Measurements from ENCODE around the gene YPEL1. TPM values are rescaled to one million over a fixed set of nuclear protein-coding genes. Genes with fewer than 3 reads are reported as not detected.

Gene YPEL1
- total and polyA plus RNA-seq, 2 of the 8 experiments (the other 6 are each of a cell fraction or from before 2014, with no cell fraction given): 6.0 to 6.7 TPM

DNA sequence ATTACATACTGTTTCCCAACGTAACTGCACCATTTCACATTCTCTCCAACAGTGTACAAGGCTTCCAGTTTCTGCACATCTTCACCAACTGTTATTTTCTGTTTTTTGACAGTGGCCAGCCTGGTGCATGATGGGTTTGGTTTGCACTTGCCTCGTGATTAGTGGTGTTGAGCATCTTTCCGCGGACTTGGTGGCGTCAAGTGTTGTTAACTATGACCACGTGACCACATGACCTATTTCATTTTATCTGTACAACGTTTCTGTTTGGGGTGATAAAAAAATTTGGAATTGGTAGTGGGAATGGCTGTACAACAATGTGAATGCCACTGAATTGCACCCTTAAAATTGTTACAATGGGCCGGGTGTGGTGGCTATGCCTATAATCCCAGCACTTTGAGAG, 2.5 kb upstream of the YPEL1 start:
- H2AFZ ChIP-seq (ENCODE audit: low read length): no peak overlapping the region
- no peak overlapping the region for H2AK5ac ChIP-seq (ENCODE audit: low read depth, low read length)
- FAIRE-seq (no peak), DNase-seq (ENCODE audit: low read depth in 1 of 2, low spot score in 2 of 2) (no peak)
- no peak overlapping the region for H3K23ac ChIP-seq (ENCODE audit: insufficient read length)
- no peak overlapping the region for H3K56ac ChIP-seq (replicated peaks; ENCODE audit: insufficient read length, low read depth, low read length)
- no peak overlapping the region for H2BK20ac ChIP-seq (ENCODE audit: low read length)
- H3K4me3 ChIP-seq (ENCODE audit: extremely low read depth in 1 of 4, insufficient read depth in 2 of 4, low read depth in 3 of 4, low read length in 4 of 4): no peak overlapping the region
- ChIA-PET CTCF (ENCODE audit: partially characterized antibody) (no interaction called here), POLR2A (ENCODE audit: partially characterized antibody) (no interaction called here)
- no peak overlapping the region for H2BK12ac ChIP-seq (ENCODE audit: low read depth, low read length)
- H2BK15ac ChIP-seq (ENCODE audit: low read length): no peak overlapping the region
- H4K20me1 ChIP-seq (replicated peaks in 1 of 2; ENCODE audit: control insufficient read depth in 1 of 2, insufficient read depth in 2 of 2, low read length in 2 of 2): peaks cover 0 to 3% of the 10 kb centered on the region in 2 experiments
- H3K4ac ChIP-seq (replicated peaks; ENCODE audit: insufficient read length, low read depth, low read length): no peak overlapping the region
- peaks cover 0 to 15% (median 6%) of the 10 kb centered on the region in 4 experiments; a peak in 2 of 7 replicates for H3K27me3 ChIP-seq (replicated peaks in 1 of 4; ENCODE audit: control insufficient read depth in 3 of 4, extremely low read depth in 1 of 4, insufficient read depth in 3 of 4, low read length in 3 of 4)
- H4K91ac ChIP-seq (replicated peaks; ENCODE audit: insufficient read length, low read length): no peak overlapping the region
- no peak overlapping the region for H4K8ac ChIP-seq (ENCODE audit: extremely low read depth, insufficient read depth, low read length)
- no peak overlapping the region for H2BK120ac ChIP-seq (replicated peaks; ENCODE audit: low read depth, low read length)
- no peak overlapping the region for H3K18ac ChIP-seq (ENCODE audit: extremely low read depth, low read length)
- no peak overlapping the region for H3K27ac ChIP-seq (ENCODE audit: low read depth, low read length)
- H3K9me3 ChIP-seq (ENCODE audit: insufficient read depth in 2 of 2, low read depth in 1 of 2, low read length in 1 of 2): no peaks in the 10 kb centered on the region
- no peaks in the 10 kb centered on the region for H3K36me3 ChIP-seq (ENCODE audit: control insufficient read depth in 2 of 4, insufficient read depth in 4 of 4, low read length in 3 of 4)
- H3K9ac ChIP-seq (replicated peaks in 1 of 4; ENCODE audit: extremely low read depth in 1 of 4, low read depth in 3 of 4, low read length in 3 of 4): no peak overlapping the region
- peaks cover 0 to 6% (median 3%) of the 10 kb centered on the region in 4 experiments; a peak in 3 of 7 replicates for H3K4me1 ChIP-seq (replicated peaks in 1 of 4; ENCODE audit: control insufficient read depth in 3 of 4, insufficient read depth in 4 of 4, low read length in 3 of 4)
- H3K4me2 ChIP-seq (ENCODE audit: insufficient read depth in 1 of 2, low read depth in 2 of 2, low read length in 2 of 2): no peak overlapping the region
- WGBS, 2 experiments (ENCODE audit: extremely low coverage in 1 of 2, insufficient coverage in 1 of 2, insufficient read length in 1 of 2, insufficient replicate concordance in 2 of 2, low coverage in 1 of 2, low lambda C conversion rate in 2 of 2, missing lambda C conversion rate in 1 of 2): 94% methylated on average over 8 of the region's 8 CpGs; no CpG with 5 or more reads in 1 of the 2 experiments
- H4K5ac ChIP-seq (ENCODE audit: insufficient read length, low read depth, low read length): no peak overlapping the region
- peaks cover 7% of the 10 kb centered on the region; the same call in 1 of the 2 replicates for H3K23me2 ChIP-seq (ENCODE audit: low read depth, low read length)
- H3K79me1 ChIP-seq (ENCODE audit: low read depth, low read length): no peaks in the 10 kb centered on the region
- H3K14ac ChIP-seq (ENCODE audit: insufficient read length): no peak overlapping the region
- H2BK5ac ChIP-seq (ENCODE audit: low read depth, low read length): no peak overlapping the region
- no peaks in the 10 kb centered on the region for H3K79me2 ChIP-seq (ENCODE audit: control insufficient read depth in 1 of 2, insufficient read depth in 2 of 2, low read length in 2 of 2)
- TF ChIP-seq CTBP2 (IDR thresholded peaks at IDR 0.05; ENCODE audit: borderline replicate concordance, insufficient read depth, insufficient read length, low read length) (no peak), RFX5 (IDR thresholded peaks at IDR 0.05; ENCODE audit: borderline replicate concordance, low read depth, low read length) (no peak), RAD21 (IDR thresholded peaks at IDR 0.05 in 1 of 2, conservative IDR thresholded peaks at IDR 0.05 in 1 of 2; ENCODE audit: low read depth in 2 of 2, low read length in 2 of 2) (no peak), EZH2 (IDR thresholded peaks at IDR 0.05; ENCODE audit: low read depth, low read length, severe bottlenecking) (no peak), RXRA (IDR thresholded peaks at IDR 0.05; ENCODE audit: insufficient read depth, low read depth, low read length) (no peak), RNF2 (IDR thresholded peaks at IDR 0.05; ENCODE audit: borderline replicate concordance, low read depth, low read length, missing control alignments, poor library complexity, severe bottlenecking) (no peak), ZNF274 (IDR thresholded peaks at IDR 0.05; ENCODE audit: borderline replicate concordance, extremely low read depth, low read length) (no peak), SUZ12 (IDR thresholded peaks at IDR 0.05; ENCODE audit: low read length) (no peak)
- TF ChIP-seq, protein P1, sequence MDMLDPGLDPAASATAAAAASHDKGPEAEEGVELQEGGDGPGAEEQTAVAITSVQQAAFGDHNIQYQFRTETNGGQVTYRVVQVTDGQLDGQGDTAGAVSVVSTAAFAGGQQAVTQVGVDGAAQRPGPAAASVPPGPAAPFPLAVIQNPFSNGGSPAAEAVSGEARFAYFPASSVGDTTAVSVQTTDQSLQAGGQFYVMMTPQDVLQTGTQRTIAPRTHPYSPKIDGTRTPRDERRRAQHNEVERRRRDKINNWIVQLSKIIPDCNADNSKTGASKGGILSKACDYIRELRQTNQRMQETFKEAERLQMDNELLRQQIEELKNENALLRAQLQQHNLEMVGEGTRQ (IDR thresholded peaks at IDR 0.05; ENCODE audit: low read length): no peak
- TF ChIP-seq, protein P2, sequence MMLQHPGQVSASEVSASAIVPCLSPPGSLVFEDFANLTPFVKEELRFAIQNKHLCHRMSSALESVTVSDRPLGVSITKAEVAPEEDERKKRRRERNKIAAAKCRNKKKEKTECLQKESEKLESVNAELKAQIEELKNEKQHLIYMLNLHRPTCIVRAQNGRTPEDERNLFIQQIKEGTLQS (IDR thresholded peaks at IDR 0.05; ENCODE audit: insufficient read depth, low read depth, low read length): no peak

Data from H1 (cell line).